OCI-LY7 (cell line): ENCODE measurements around the gene SHMT2. TPM values are rescaled to one million over a fixed set of nuclear protein-coding genes. Genes with fewer than 3 reads are reported as not detected.

Experiments used
- BruUV-seq: library from RNA; stranded (reverse); fragments of 400-500 nt; replicated peaks from 2 replicates; lab custom pipeline; 2021; lab: Mats Ljungman, UMichigan
- CTCF ChIA-PET: fragments of 300-600 bp; sonication (Branson Sonifier 250); formaldehyde crosslinking; loops from one replicate; lab custom pipeline; 2022; ENCODE audit warnings: antibody characterized with exemption; ENCODE audit not compliant: unreplicated experiment; lab: Charles Lee
- POLR2A ChIA-PET: fragments of 300-600 bp; sonication (Branson Sonifier 250); formaldehyde crosslinking; loops from one replicate; lab custom pipeline; 2022; ENCODE audit warnings: antibody characterized with exemption; lab: Charles Lee
- DNase-seq: peaks from one replicate; pipeline ENCODE4 v3.0.0-alpha.2; 2015; ENCODE audit warnings: low spot score
- H2AFZ ChIP-seq: fragments of 200-600 bp; sonication (generic), shearing (Covaris generic); 2 replicates; pipeline ENCODE4 v1.6.1; 2014; ENCODE audit warnings: mild to moderate bottlenecking, antibody characterized with exemption, low read length, moderate library complexity
- H3K27ac ChIP-seq: fragments of 200-600 bp; sonication (generic); 2 replicates; pipeline ENCODE4 v1.5.1; 2014; ENCODE audit warnings: mixed run types, low read depth, mild to moderate bottlenecking, moderate library complexity, low read length, inconsistent platforms; ENCODE audit not compliant: poor library complexity, severe bottlenecking
- H3K36me3 ChIP-seq: fragments of 200-600 bp; sonication (generic); 2 replicates; pipeline ENCODE4 v1.6.1; 2014; ENCODE audit warnings: mild to moderate bottlenecking, antibody characterized with exemption, low read length, moderate library complexity, mixed read lengths; ENCODE audit not compliant: insufficient read depth
- H3K4me1 ChIP-seq: fragments of 200-600 bp; sonication (generic); 2 replicates; pipeline ENCODE4 v1.5.1; 2014; ENCODE audit warnings: mild to moderate bottlenecking, low read length; ENCODE audit not compliant: insufficient read depth, poor library complexity, severe bottlenecking
- H3K4me2 ChIP-seq: fragments of 200-600 bp; sonication (generic); 2 replicates; pipeline ENCODE4 v1.6.1; 2014; ENCODE audit warnings: mild to moderate bottlenecking, low read length
- H3K4me3 ChIP-seq: fragments of 200-600 bp; sonication (generic); 2 replicates; pipeline ENCODE4 v1.5.1; 2014; ENCODE audit warnings: mild to moderate bottlenecking, low read depth, low read length; ENCODE audit not compliant: poor library complexity, severe bottlenecking
- H3K79me2 ChIP-seq: fragments of 200-600 bp; sonication (generic); 2 replicates; pipeline ENCODE4 v1.6.1; 2016; ENCODE audit warnings: low read depth, mild to moderate bottlenecking, low read length, moderate library complexity, mixed read lengths; ENCODE audit not compliant: insufficient read depth
- H3K9me2 ChIP-seq: fragments of 200-600 bp; sonication (generic); 2 replicates; pipeline ENCODE4 v1.6.1; 2016; ENCODE audit warnings: mild to moderate bottlenecking, low read length, mixed read lengths; ENCODE audit not compliant: insufficient read depth
- H3K9me3 ChIP-seq: fragments of 200-600 bp; sonication (generic); 2 replicates; pipeline ENCODE4 v1.6.1; 2014; ENCODE audit warnings: mild to moderate bottlenecking, mixed run types, low read length, mixed read lengths
- H4K20me1 ChIP-seq: fragments of 200-600 bp; sonication (generic); 2 replicates; pipeline ENCODE4 v1.6.1; 2014; ENCODE audit warnings: mild to moderate bottlenecking, antibody characterized with exemption, low read length, moderate library complexity, mixed read lengths; ENCODE audit not compliant: insufficient read depth
- CTCF ChIP-seq: fragments of 200-600 bp; sonication (generic); conservative IDR thresholded peaks from 2 replicates; pipeline ENCODE4 v1.5.1; 2014; ENCODE audit warnings: mild to moderate bottlenecking, antibody characterized with exemption, low read length, moderate library complexity, mixed read lengths
- EZH2phosphoT487 ChIP-seq: fragments of 200-600 bp; sonication (generic); IDR thresholded peaks from 2 replicates; pipeline ENCODE4 v1.6.1; 2018; ENCODE audit warnings: low read depth, borderline replicate concordance, mild to moderate bottlenecking, mixed run types, antibody characterized with exemption, low read length, moderate library complexity, mixed read lengths
- intact Hi-C: fragments of 100-400 bp; cut with micrococcal nuclease; formaldehyde crosslinking; loops from one replicate; pipeline ENCODE4 v1.10.0; 2022; ENCODE audit not compliant: unreplicated experiment
- total RNA-seq, 2 experiments: library from RNA; depleted of rRNA in 1 of 2; stranded (reverse); fragments of >200 nt in 1 of 2; shearing (Covaris generic) in 1 of 2; gene quantifications; 2 replicates each; pipeline ENCODE4 v1.2.3, GENCODE V29; 2014 to 2022

Gene SHMT2
- total RNA-seq, 2 experiments from 2014 or later: 394 to 415 TPM

- Histone ChIP-seq H3K9me3 (no peaks in the 10 kb centered on the region), H2AFZ (no peak overlapping the region), H4K20me1 (peaks cover 15% of the 10 kb centered on the region; the same call in 1 of the 2 replicates), H3K4me2 (peak overlapping the region; percentile 28; the same call in 1 of the 2 replicates), H3K36me3 (peaks cover 58% of the 10 kb centered on the region), H3K4me3 (no peak overlapping the region), H3K9me2 (no peaks in the 10 kb centered on the region), H3K79me2 (peaks cover 21% of the 10 kb centered on the region), H3K4me1 (peaks cover 46% of the 10 kb centered on the region), H3K27ac (peak overlapping the region; percentile 36)
- no TSS peak for BruUV-seq
- intact Hi-C loops: no loop called here
- POLR2A ChIA-PET: interaction anchor here (0.6 kb wide), 1 partner anchor 9 kb away, joined by 4 read pairs; no protein-coding TSS in a partner anchor
- TF ChIP-seq EZH2phosphoT487 (no peak), CTCF (no peak)
- CTCF ChIA-PET: no interaction called here
- DNase-seq: no peak
These were observed 5.1 kb downstream of the SHMT2 start for GRCh38 chr12:57234571-57235016.

- intact Hi-C loops: no loop called here
- Histone ChIP-seq H3K4me1 (peaks cover 46% of the 10 kb centered on the region), H3K4me3 (no peak overlapping the region), H3K9me3 (no peaks in the 10 kb centered on the region), H3K9me2 (no peaks in the 10 kb centered on the region), H3K27ac (no peak overlapping the region), H3K36me3 (peaks cover 58% of the 10 kb centered on the region), H3K4me2 (peak overlapping the region; percentile 28; the same call in 1 of the 2 replicates), H2AFZ (no peak overlapping the region), H4K20me1 (peaks cover 15% of the 10 kb centered on the region; the same call in 1 of the 2 replicates), H3K79me2 (peaks cover 15% of the 10 kb centered on the region)
- ChIA-PET POLR2A (no interaction called here), CTCF (no interaction called here)
- BruUV-seq: no TSS peak
- no peak for TF ChIP-seq EZH2phosphoT487
- no peak for TF ChIP-seq CTCF
- no peak for DNase-seq
These were observed 5.7 kb downstream of the SHMT2 start for GRCh38 chr12:57235017-57235727.

GRCh38 chr12:57235728-57236131, 6.2 kb downstream of the SHMT2 start:
- no peak overlapping the region for H2AFZ ChIP-seq
- no peaks in the 10 kb centered on the region for H3K9me2 ChIP-seq
- H3K36me3 ChIP-seq: peaks cover 52% of the 10 kb centered on the region
- BruUV-seq: no TSS peak
- H3K4me1 ChIP-seq: peaks cover 47% of the 10 kb centered on the region
- H3K4me3 ChIP-seq: no peak overlapping the region
- no peak overlapping the region for H3K27ac ChIP-seq
- H3K9me3 ChIP-seq: no peaks in the 10 kb centered on the region
- DNase-seq: no peak
- no peak for TF ChIP-seq CTCF
- TF ChIP-seq EZH2phosphoT487: no peak
- ChIA-PET CTCF (no interaction called here), POLR2A (no interaction called here)
- intact Hi-C loops: no loop called here
- H3K4me2 ChIP-seq: peak overlapping the region; percentile 28; the same call in 1 of the 2 replicates
- peaks cover 15% of the 10 kb centered on the region; the same call in 1 of the 2 replicates for H4K20me1 ChIP-seq
- H3K79me2 ChIP-seq: peaks cover 10% of the 10 kb centered on the region
